LNCaP clone FGC (cell line): ENCODE results near the gene UBR3.
"Not testable (repeated sequence)": the region's sequence is repeated elsewhere in the genome, so short reads cannot be mapped to it uniquely, and the experiment has no call there.

Experiments used
- DNase-seq: peaks from one replicate; pipeline ENCODE4 v3.0.0-alpha.2; 2011; ENCODE audit warnings: low read depth
- H3K4me3 ChIP-seq: 2 replicates; pipeline ENCODE4 v1.5.1; 2011; ENCODE audit warnings: mild to moderate bottlenecking, low read depth, low read length, control low read depth
- TF ChIP-seq, protein P1 (sequence below): IDR thresholded peaks from 2 replicates; pipeline ENCODE4 v1.5.1; 2012; ENCODE audit warnings: mild to moderate bottlenecking; ENCODE audit not compliant: control insufficient read depth, insufficient read depth; ENCODE audit errors: extremely low read depth

Gene UBR3

DNA sequence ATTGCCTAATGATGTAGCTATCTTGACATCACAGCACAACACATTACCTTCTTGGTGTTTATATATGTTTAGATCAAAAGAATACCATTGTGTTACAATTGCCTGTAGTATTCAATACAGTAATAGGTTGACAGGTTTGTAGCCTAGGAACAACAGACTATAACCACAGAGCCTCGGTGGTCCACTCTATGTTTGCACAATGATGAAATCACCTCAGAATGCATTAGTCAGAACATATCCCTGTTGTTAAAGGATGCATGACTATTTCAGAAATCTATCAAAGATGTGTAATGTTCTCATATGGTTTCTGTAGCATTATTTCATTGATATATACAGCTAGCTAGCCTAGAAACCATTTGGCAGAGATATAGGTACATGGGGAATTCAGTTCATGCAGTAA is 11.4 kb upstream of the UBR3 start:
- no peak for DNase-seq
- no peak overlapping the region for H3K4me3 ChIP-seq
- TF ChIP-seq, protein P1, sequence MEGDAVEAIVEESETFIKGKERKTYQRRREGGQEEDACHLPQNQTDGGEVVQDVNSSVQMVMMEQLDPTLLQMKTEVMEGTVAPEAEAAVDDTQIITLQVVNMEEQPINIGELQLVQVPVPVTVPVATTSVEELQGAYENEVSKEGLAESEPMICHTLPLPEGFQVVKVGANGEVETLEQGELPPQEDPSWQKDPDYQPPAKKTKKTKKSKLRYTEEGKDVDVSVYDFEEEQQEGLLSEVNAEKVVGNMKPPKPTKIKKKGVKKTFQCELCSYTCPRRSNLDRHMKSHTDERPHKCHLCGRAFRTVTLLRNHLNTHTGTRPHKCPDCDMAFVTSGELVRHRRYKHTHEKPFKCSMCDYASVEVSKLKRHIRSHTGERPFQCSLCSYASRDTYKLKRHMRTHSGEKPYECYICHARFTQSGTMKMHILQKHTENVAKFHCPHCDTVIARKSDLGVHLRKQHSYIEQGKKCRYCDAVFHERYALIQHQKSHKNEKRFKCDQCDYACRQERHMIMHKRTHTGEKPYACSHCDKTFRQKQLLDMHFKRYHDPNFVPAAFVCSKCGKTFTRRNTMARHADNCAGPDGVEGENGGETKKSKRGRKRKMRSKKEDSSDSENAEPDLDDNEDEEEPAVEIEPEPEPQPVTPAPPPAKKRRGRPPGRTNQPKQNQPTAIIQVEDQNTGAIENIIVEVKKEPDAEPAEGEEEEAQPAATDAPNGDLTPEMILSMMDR: no peak

DNA sequence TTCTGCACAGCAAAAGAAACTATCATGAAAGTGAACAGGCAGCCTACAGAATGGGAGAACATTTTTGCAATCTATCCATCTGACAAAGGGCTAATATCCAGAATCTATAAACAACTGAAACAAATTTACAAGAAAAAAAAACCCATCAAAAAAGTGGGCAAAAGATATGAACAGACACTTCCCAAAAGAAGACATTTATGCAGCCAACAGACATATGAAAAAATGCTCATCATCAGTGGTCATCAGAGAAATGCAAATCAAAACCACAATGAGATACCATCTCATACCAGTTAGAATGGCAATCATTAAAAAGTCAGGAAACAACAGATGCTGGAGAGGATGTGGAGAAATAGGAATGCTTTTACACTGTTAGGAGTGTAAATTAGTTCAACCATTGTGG is 10.3 kb upstream of the UBR3 start:
- not testable (repeated sequence) for H3K4me3 ChIP-seq, DNase-seq

DNA sequence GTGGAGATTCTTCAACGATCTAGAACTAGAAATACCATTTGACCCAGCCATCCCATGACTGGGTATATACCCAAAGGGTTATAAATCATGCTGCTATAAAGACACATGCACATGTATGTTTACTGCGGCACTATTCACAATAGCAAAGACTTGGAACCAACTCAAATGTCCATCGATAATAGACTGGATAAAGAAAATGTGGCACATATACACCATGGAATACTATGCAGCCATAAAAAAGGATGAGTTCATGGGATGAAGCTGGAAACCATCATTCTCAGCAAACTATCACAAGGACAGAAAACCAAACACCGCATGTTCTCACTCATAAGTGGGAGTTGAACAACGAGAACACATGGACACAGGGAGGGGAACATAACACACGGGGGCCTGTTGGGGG is 9.9 kb upstream of the UBR3 start:
- DNase-seq, H3K4me3 ChIP-seq: not testable (repeated sequence)

DNA sequence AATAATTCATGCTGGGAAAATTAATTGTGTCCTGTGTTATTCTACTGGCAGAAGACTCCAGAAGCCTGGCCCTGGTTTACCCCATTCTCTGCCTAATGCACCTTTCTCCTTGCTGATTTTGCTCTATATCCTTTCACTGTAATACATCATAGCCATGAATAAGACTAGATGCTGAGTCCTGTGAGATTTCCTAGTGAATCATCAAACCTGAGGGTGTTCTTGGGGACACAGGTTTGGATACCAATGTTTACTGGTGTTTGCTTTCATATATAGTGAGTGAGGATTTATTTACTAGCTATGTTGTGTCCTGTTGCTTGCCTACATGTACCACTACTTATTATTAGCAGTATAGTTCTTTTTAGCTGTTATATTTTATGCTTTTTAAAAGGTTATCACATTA is 9.0 kb upstream of the UBR3 start:
- no peak for DNase-seq
- TF ChIP-seq, protein P1: no peak
- no peak overlapping the region for H3K4me3 ChIP-seq

- TF ChIP-seq, protein P1: no peak
- no peak for DNase-seq
- no peak overlapping the region for H3K4me3 ChIP-seq
Observed at GRCh38 chr2:169819106-169819505, 8.1 kb upstream of the UBR3 start.

DNA sequence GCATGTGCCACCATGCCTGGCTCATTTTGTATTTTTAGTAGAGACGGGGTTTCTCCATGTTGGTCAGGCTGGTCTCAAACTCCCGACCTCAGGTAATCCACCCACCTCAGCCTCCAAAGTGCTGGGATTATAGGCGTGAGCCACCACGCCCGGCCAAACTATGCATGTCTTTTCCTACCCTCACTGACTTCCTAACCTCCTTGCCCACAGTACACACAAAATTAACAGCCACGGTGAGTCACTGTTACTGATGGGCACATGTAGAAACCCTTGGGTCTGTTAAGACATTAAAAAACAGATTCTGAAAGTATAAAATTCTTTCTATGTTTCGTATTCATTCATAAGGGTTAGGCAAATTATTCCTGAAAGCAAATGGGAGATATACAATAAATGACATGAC is 7.2 kb upstream of the UBR3 start:
- DNase-seq, H3K4me3 ChIP-seq: not testable (repeated sequence)

DNA sequence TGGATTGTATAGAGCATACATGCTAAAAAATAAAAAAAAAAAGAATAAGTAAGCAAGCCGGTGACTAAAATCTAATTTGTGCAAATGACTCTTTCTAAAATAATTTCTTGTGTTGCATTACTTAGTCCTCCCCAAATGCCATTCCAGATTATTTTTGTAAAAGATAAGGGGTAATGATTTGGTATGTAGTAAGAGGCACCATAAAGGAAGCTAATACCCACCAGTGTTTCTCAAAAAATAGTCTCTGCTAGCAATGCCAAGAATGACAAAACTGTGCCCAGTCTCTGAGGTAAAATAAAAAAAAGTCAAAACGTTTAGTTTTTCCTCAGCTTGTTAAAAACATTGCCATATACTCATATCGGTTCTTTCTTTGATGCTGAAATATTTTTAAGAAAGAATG is 5.2 kb upstream of the UBR3 start:
- no peak overlapping the region for H3K4me3 ChIP-seq
- no peak for DNase-seq
- TF ChIP-seq, protein P1: no peak

- TF ChIP-seq, protein P1: no peak
- H3K4me3 ChIP-seq: no peak overlapping the region
- no peak for DNase-seq
Observed at GRCh38 chr2:169822785-169823392, 4.4 kb upstream of the UBR3 start.

- no peak for DNase-seq
- TF ChIP-seq, protein P1: no peak
- H3K4me3 ChIP-seq: peak overlapping the region; percentile 68
Observed at GRCh38 chr2:169823996-169824372, 3.3 kb upstream of the UBR3 start.
